HepG2 (cell line): ENCODE results near the gene SLC9A5. TPM values are rescaled to one million over a fixed set of nuclear protein-coding genes. Genes with fewer than 3 reads are reported as not detected.

Experiments used
- ARID2 ChIP-seq: sonication (generic); formaldehyde crosslinking; IDR thresholded peaks from 2 replicates; pipeline ENCODE4 v1.8.1; 2022; ENCODE audit warnings: mild to moderate bottlenecking, missing genetic modification reagents, borderline replicate concordance
- FOXK2 ChIP-seq: fragments of 450-650 bp; IDR thresholded peaks from 2 replicates; pipeline ENCODE4 v1.6.1; 2016
- IKZF4 ChIP-seq: sonication (generic); formaldehyde crosslinking; IDR thresholded peaks from 2 replicates; pipeline ENCODE4 v1.5.1; 2020; ENCODE audit warnings: borderline replicate concordance, mild to moderate bottlenecking, low read depth, missing genetic modification reagents; ENCODE audit errors: not compliant biosample characterization
- KAT2B ChIP-seq: fragments of 150-350 bp; IDR thresholded peaks from 2 replicates; pipeline ENCODE4 v1.6.1; 2014; ENCODE audit warnings: low read depth, low read length, borderline replicate concordance
- KLF6 ChIP-seq: IDR thresholded peaks from 2 replicates; pipeline ENCODE4 v1.8.0; 2016; ENCODE audit warnings: missing biosample characterization, missing genetic modification reagents
- LBX2 ChIP-seq: sonication (generic); formaldehyde crosslinking; IDR thresholded peaks from 2 replicates; pipeline ENCODE4 v1.5.0; 2020; ENCODE audit warnings: missing genetic modification reagents, mild to moderate bottlenecking, borderline replicate concordance
- PBX3 ChIP-seq: sonication (generic); formaldehyde crosslinking; IDR thresholded peaks from 2 replicates; pipeline ENCODE4 v1.8.1; 2023; ENCODE audit warnings: missing genetic modification reagents, inconsistent platforms, borderline replicate concordance
- PTBP1 ChIP-seq: fragments of 200-400 bp; formaldehyde crosslinking; IDR thresholded peaks from 2 replicates; pipeline ENCODE4 v1.6.1; 2018; ENCODE audit warnings: low read length, low read depth; ENCODE audit not compliant: poor library complexity, severe bottlenecking
- RARG ChIP-seq: sonication (generic); formaldehyde crosslinking; IDR thresholded peaks from 2 replicates; pipeline ENCODE4 v1.4.0; 2020; ENCODE audit warnings: low read depth, mild to moderate bottlenecking, missing genetic modification reagents
- RFX5 ChIP-seq: IDR thresholded peaks from 2 replicates; pipeline ENCODE4 v1.6.1; 2011; ENCODE audit warnings: low read depth, low read length, improper control_type of control experiment
- SNAPC2 ChIP-seq: sonication (generic); formaldehyde crosslinking; IDR thresholded peaks from 2 replicates; pipeline ENCODE4 v1.8.1; 2022; ENCODE audit warnings: mild to moderate bottlenecking, missing genetic modification reagents
- ZBTB4 ChIP-seq: sonication (generic); formaldehyde crosslinking; IDR thresholded peaks from 2 replicates; pipeline ENCODE4 v1.4.0; 2020; ENCODE audit warnings: missing genetic modification reagents, mild to moderate bottlenecking, borderline replicate concordance
- ZFP1 ChIP-seq: IDR thresholded peaks from 2 replicates; pipeline ENCODE4 v1.6.1; 2016
- ZNF367 ChIP-seq: sonication (generic); formaldehyde crosslinking; IDR thresholded peaks from 2 replicates; pipeline ENCODE4 v1.4.0; 2020; ENCODE audit warnings: missing genetic modification reagents, borderline replicate concordance
- ZNF503 ChIP-seq: sonication (generic); formaldehyde crosslinking; IDR thresholded peaks from 2 replicates; pipeline ENCODE4 v1.4.0; 2020; ENCODE audit warnings: missing genetic modification reagents
- ZNF660 ChIP-seq: sonication (generic); formaldehyde crosslinking; IDR thresholded peaks from 2 replicates; pipeline ENCODE4 v1.5.1; 2020; ENCODE audit warnings: mild to moderate bottlenecking, low read depth, missing genetic modification reagents, borderline replicate concordance
- ZNF720 ChIP-seq: sonication (generic); formaldehyde crosslinking; IDR thresholded peaks from 2 replicates; pipeline ENCODE4 v1.4.0; 2020; ENCODE audit warnings: missing genetic modification reagents
- polyA plus RNA-seq, 8 experiments: library from polyadenylated mRNA; depleted of rRNA in 3 of 8; stranded (reverse) in 7 of 8; unstranded in 1 of 8; fragments of >200 nt; fragmentation: Illumina TruSeq in 4 of 8; extraction: Trizol in 4 of 8; gene quantifications; 2 replicates each; pipeline versions ENCODE4 v1.2.1 to v1.2.3, GENCODE V29; 2011 to 2016; ENCODE audit warnings: low read depth in 4 of 8, missing spikeins in 1 of 8, mixed read lengths in 1 of 8; ENCODE audit not compliant: insufficient read depth in 1 of 8
- total RNA-seq, 5 experiments: library from RNA; depleted of rRNA; stranded (reverse); fragments of >200 nt; fragmentation: Illumina TruSeq; extraction: Trizol; gene quantifications; 2 replicates each; pipeline ENCODE4 v1.2.3, GENCODE V29; 2016; ENCODE audit warnings: low read depth in 1 of 5

SLC9A5 gene
- total and polyA plus RNA-seq, 2 of the 13 experiments (the other 11 are each of a cell fraction or from before 2014, with no cell fraction given) = 0.58 to 1.4 TPM

- TF ChIP-seq ZBTB4 (CRISPR knock-in tag) = peak; percentile 88; the same call in 1 of the 2 replicates
- peak; percentile 66; the same call in 1 of the 2 replicates for TF ChIP-seq ZNF367 (CRISPR knock-in tag)
- no peak for TF ChIP-seq ZNF720 (CRISPR knock-in tag)
- TF ChIP-seq ZNF660 (CRISPR knock-in tag) = no peak
- no peak for TF ChIP-seq RARG (CRISPR knock-in tag)
- peak; percentile 45; the same call in 1 of the 2 replicates for TF ChIP-seq SNAPC2 (CRISPR knock-in tag)
- peak; percentile 97 for TF ChIP-seq KLF6 (CRISPR knock-in tag)
- 0 out of 2 replicates have a peak, but pooled peaks have one; percentile 60 for TF ChIP-seq FOXK2
- TF ChIP-seq RFX5 = no peak
- TF ChIP-seq LBX2 (CRISPR knock-in tag) = peak; percentile 18; the same call in 1 of the 2 replicates
- no peak for TF ChIP-seq PTBP1
- TF ChIP-seq PBX3 (CRISPR knock-in tag) = no peak; the same call in 1 of the 2 replicates
- peak; percentile 91; the same call in 1 of the 2 replicates for TF ChIP-seq ZFP1 (CRISPR knock-in tag)
- no peak for TF ChIP-seq IKZF4 (CRISPR knock-in tag)
- no peak for TF ChIP-seq ARID2
- peak; percentile 77 for TF ChIP-seq ZNF503
- no peak for TF ChIP-seq KAT2B
These were observed 21.8 kb upstream of the SLC9A5 start, which contains the start of gene TMEM208 (continued) for GRCh38 chr16:67226804-67227566.
